ENCODE results near the gene VAMP4. TPM values are rescaled to one million over a fixed set of nuclear protein-coding genes. Genes with fewer than 3 reads are reported as not detected.
"Not testable (repeated sequence)": the region's sequence is repeated elsewhere in the genome, so short reads cannot be mapped to it uniquely, and the experiment has no call there.

Gene VAMP4
- total RNA-seq, 4 donors from 2014 or later: 6.0 to 14.3 (median 9.4) TPM

DNA sequence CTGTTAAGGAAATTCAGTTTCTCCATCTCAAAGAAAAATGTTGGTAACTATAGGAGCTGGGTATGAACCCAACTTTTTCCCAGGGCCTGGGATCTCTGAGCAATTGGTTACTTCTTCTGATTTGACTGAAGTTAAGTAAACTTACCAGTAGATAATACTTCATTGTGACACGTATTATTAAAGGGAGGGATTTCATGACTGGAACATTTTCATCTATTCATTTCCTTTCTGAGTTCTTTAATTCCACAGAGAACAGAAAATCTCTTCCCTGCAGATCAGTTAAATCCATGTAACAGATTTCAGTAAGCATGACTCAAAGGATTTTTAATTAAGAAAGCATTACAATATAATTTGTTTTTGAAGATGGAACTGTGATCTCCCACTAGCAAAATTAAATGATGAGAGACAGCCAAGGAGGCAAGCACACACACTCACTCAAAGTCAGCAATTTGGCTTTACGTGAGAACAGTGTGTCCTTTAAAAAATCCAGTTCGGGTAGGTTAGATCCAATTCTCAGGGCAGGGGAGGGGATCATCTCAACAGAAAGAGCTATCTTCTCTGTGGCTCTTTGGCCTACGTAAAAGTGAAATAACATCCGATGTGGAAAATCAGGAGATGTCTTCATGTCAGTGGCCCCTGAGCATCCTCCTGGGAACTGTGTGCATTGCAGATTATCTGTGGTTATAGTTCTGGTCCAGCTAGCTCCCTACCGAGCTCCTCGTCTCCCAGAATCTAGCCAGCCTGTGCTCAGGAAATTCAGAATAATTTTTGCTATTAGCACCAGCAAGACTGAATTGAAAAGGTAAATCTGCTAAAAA lies 78.6 kb downstream of the VAMP4 start:
- 81 to 83% methylated on average over 3 to 7 of the region's 7 CpGs for WGBS, 2 donors (ENCODE audit: low coverage in 1 of 2)
- in situ Hi-C loops (cut with MboI; ENCODE audit: low pct_ligation_motif_present in 1 of 4, low pct_unique_long_range_greater_than_20kb in 1 of 4, low sequenced_read_pairs in 3 of 4) (no loop called here), intact Hi-C loops (cut with DNase I; ENCODE audit: low total_unique reads) (no loop called here)
- no peaks in the 10 kb centered on the region for H3K36me3 ChIP-seq
- H3K27me3 ChIP-seq: no peaks in the 10 kb centered on the region
- DNase-seq: no peak
- H3K4me3 ChIP-seq: no peak overlapping the region
- peak overlapping the region in 2 of 4 donors; percentile 21 to 60 for H3K27ac ChIP-seq
- TF ChIP-seq EP300 (IDR thresholded peaks at IDR 0.05; ENCODE audit: low read depth): no peak
- TF ChIP-seq, protein P1, sequence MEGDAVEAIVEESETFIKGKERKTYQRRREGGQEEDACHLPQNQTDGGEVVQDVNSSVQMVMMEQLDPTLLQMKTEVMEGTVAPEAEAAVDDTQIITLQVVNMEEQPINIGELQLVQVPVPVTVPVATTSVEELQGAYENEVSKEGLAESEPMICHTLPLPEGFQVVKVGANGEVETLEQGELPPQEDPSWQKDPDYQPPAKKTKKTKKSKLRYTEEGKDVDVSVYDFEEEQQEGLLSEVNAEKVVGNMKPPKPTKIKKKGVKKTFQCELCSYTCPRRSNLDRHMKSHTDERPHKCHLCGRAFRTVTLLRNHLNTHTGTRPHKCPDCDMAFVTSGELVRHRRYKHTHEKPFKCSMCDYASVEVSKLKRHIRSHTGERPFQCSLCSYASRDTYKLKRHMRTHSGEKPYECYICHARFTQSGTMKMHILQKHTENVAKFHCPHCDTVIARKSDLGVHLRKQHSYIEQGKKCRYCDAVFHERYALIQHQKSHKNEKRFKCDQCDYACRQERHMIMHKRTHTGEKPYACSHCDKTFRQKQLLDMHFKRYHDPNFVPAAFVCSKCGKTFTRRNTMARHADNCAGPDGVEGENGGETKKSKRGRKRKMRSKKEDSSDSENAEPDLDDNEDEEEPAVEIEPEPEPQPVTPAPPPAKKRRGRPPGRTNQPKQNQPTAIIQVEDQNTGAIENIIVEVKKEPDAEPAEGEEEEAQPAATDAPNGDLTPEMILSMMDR (IDR thresholded peaks at IDR 0.05): no peak
- no peak for TF ChIP-seq POLR2AphosphoS5 (IDR thresholded peaks at IDR 0.05)
- no peak for TF ChIP-seq POLR2A (IDR thresholded peaks at IDR 0.05)
- H3K9me3 ChIP-seq: no peaks in the 10 kb centered on the region
- H3K4me1 ChIP-seq: no peaks in the 10 kb centered on the region

GRCh38 chr1:171661076-171661650 lies 80.7 kb downstream of the VAMP4 start:
- H3K27me3 ChIP-seq: no peaks in the 10 kb centered on the region
- H3K9me3 ChIP-seq: no peaks in the 10 kb centered on the region
- intact Hi-C loops (cut with DNase I; ENCODE audit: low total_unique reads): no loop called here
- in situ Hi-C loops (cut with MboI; ENCODE audit: low pct_ligation_motif_present in 1 of 4, low pct_unique_long_range_greater_than_20kb in 1 of 4, low sequenced_read_pairs in 3 of 4): no loop called here
- peaks cover 0 to 4% (median 0%) of the 10 kb centered on the region in 4 donors for H3K4me1 ChIP-seq
- TF ChIP-seq EP300 (IDR thresholded peaks at IDR 0.05; ENCODE audit: low read depth) (no peak), POLR2AphosphoS5 (IDR thresholded peaks at IDR 0.05) (no peak), POLR2A (IDR thresholded peaks at IDR 0.05) (no peak)
- TF ChIP-seq, protein P1 (IDR thresholded peaks at IDR 0.05): no peak
- H3K4me3 ChIP-seq: no peak overlapping the region
- DNase-seq: no peak
- H3K36me3 ChIP-seq: no peaks in the 10 kb centered on the region
- 79 to 90% methylated on average over 5 of the region's 5 CpGs for WGBS, 2 donors (ENCODE audit: low coverage in 1 of 2)
- H3K27ac ChIP-seq: no peak overlapping the region

- H3K9me3 ChIP-seq; intact Hi-C loops (cut with DNase I; ENCODE audit: low total_unique reads); H3K36me3 ChIP-seq; in situ Hi-C loops (cut with MboI; ENCODE audit: low pct_ligation_motif_present in 1 of 4, low pct_unique_long_range_greater_than_20kb in 1 of 4, low sequenced_read_pairs in 3 of 4); H3K27me3 ChIP-seq; H3K4me3 ChIP-seq: not testable (repeated sequence)
- DNase-seq: peak; percentile 26
- H3K27ac ChIP-seq: peak overlapping the region in 1 of 4 donors; percentile 76
- WGBS, 2 donors (ENCODE audit: low coverage in 1 of 2): 76 to 82% methylated on average over 9 of the region's 9 CpGs
- peaks cover 0 to 26% (median 11%) of the 10 kb centered on the region in 4 donors for H3K4me1 ChIP-seq
Observed at GRCh38 chr1:171656206-171656605, 85.7 kb downstream of the VAMP4 start.

DNA sequence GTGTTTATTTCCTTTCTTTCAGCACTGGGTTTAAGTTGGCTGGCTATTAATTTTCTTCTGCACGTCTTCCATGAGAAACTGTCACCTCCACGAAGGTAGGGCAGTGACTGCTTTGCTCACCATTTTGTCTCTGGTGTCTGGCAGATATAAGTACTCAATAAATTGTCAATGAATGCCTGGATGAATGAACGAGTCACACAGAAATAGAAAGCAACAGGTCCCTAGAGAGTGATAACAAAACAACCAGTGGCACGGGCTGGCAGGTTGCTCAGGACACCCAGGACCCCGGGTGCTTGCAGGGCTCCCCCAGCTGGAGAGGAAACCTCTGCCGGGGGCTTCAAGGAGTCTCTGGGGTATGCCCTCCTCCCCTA lies 86.1 kb downstream of the VAMP4 start:
- TF ChIP-seq POLR2AphosphoS5 (IDR thresholded peaks at IDR 0.05) (no peak), POLR2A (IDR thresholded peaks at IDR 0.05) (no peak), EP300 (IDR thresholded peaks at IDR 0.05; ENCODE audit: low read depth) (no peak)
- TF ChIP-seq, protein P1 (IDR thresholded peaks at IDR 0.05): no peak
- H3K27me3 ChIP-seq: no peaks in the 10 kb centered on the region
- H3K4me1 ChIP-seq: peaks cover 0 to 26% (median 11%) of the 10 kb centered on the region in 4 donors
- in situ Hi-C loops (cut with MboI; ENCODE audit: low pct_ligation_motif_present in 1 of 4, low pct_unique_long_range_greater_than_20kb in 1 of 4, low sequenced_read_pairs in 3 of 4): no loop called here
- intact Hi-C loops (cut with DNase I; ENCODE audit: low total_unique reads): no loop called here
- H3K4me3 ChIP-seq: no peak overlapping the region
- peak overlapping the region in 3 of 4 donors; percentile 44 to 76 (median 66) for H3K27ac ChIP-seq
- no peaks in the 10 kb centered on the region for H3K36me3 ChIP-seq
- WGBS, 2 donors (ENCODE audit: low coverage in 1 of 2): 61 to 63% methylated on average over 2 to 6 of the region's 6 CpGs
- DNase-seq: no peak
- no peaks in the 10 kb centered on the region for H3K9me3 ChIP-seq

Data from transverse colon (tissue), 4 donors.